ENCODE results near the gene ZNF880.
A peak's percentile ranks its signal among the peaks of the same experiment; 100 is the strongest.

Gene ZNF880

GRCh38 chr19:52343548-52343947, 26.2 kb upstream of the ZNF880 start:
- no peak overlapping the region for H3K4me3 ChIP-seq (ENCODE audit: low read length)
- peak; percentile 31 for TF ChIP-seq CTCF (conservative IDR thresholded peaks at IDR 0.05; ENCODE audit: low read length)
- DNase-seq (ENCODE audit: low read depth) = peak; percentile 9

- TF ChIP-seq CTCF (conservative IDR thresholded peaks at IDR 0.05; ENCODE audit: low read length) = no peak
- H3K4me3 ChIP-seq (ENCODE audit: low read length) = no peak overlapping the region
- no peak for DNase-seq (ENCODE audit: low read depth)
These were observed 24.6 kb upstream of the ZNF880 start for GRCh38 chr19:52345162-52345561.

GRCh38 chr19:52351512-52351911, 18.2 kb upstream of the ZNF880 start:
- TF ChIP-seq CTCF (conservative IDR thresholded peaks at IDR 0.05; ENCODE audit: low read length) = no peak
- H3K4me3 ChIP-seq (ENCODE audit: low read length) = no peak overlapping the region
- no peak for DNase-seq (ENCODE audit: low read depth)

- no peak for TF ChIP-seq CTCF (conservative IDR thresholded peaks at IDR 0.05; ENCODE audit: low read length)
- no peak overlapping the region for H3K4me3 ChIP-seq (ENCODE audit: low read length)
- DNase-seq (ENCODE audit: low read depth) = no peak
These were observed 3.3 kb upstream of the ZNF880 start for GRCh38 chr19:52366414-52366824.

GRCh38 chr19:52370341-52370710, 603 bp downstream of the ZNF880 start:
- DNase-seq (ENCODE audit: low read depth) = no peak
- no peak for TF ChIP-seq CTCF (conservative IDR thresholded peaks at IDR 0.05; ENCODE audit: low read length)
- peak overlapping the region; percentile 93 for H3K4me3 ChIP-seq (ENCODE audit: low read length)

- no peak for DNase-seq (ENCODE audit: low read depth)
- TF ChIP-seq CTCF (conservative IDR thresholded peaks at IDR 0.05; ENCODE audit: low read length) = no peak
These were observed 21.4 kb downstream of the ZNF880 start for GRCh38 chr19:52391135-52391534.

GRCh38 chr19:52397310-52398080, 27.8 kb downstream of the ZNF880 start, which contains the start of gene ZNF528:
Gene ZNF528 (plus strand): TSS chr19:52397849. CDS start chr19:52402014, 4,165 bp downstream.
- TF ChIP-seq CTCF (conservative IDR thresholded peaks at IDR 0.05; ENCODE audit: low read length) = no peak
- peak within 1 kb of the TSS; percentile 91 for H3K4me3 ChIP-seq (ENCODE audit: low read length)
- DNase-seq (ENCODE audit: low read depth) = peak; percentile 92

More at GRCh38 chr19:52391135-52391534, 21.4 kb downstream of the ZNF880 start:
- no peak overlapping the region for H3K4me3 ChIP-seq (ENCODE audit: low read length)
